GM23338 (cell line): ENCODE data around the gene BAHCC1. TPM values are rescaled to one million over a fixed set of nuclear protein-coding genes. Genes with fewer than 3 reads are reported as not detected.
"Not testable (repeated sequence)": the region's sequence is repeated elsewhere in the genome, so short reads cannot be mapped to it uniquely, and the experiment has no call there.

ENCODE experiments used
- ATAC-seq: fragments of 200-7000 bp; cut with Tn5 transposase; 3 replicates; pipeline ENCODE4 v1.9.1; 2020
- DNase-seq: peaks from one replicate; pipeline ENCODE4 v3.0.0-alpha.2; 2015; ENCODE audit warnings: low spot score
- H2AFZ ChIP-seq: fragments of 200-600 bp; sonication (generic); 2 replicates; pipeline ENCODE4 v1.8.0; 2016; ENCODE audit warnings: antibody characterized with exemption, mild to moderate bottlenecking, moderate library complexity
- H3F3A ChIP-seq: fragments of 200-600 bp; sonication (generic); replicated peaks from 2 replicates; pipeline ENCODE4 v1.8.0; 2017; ENCODE audit warnings: antibody characterized with exemption, mixed run types, low read depth
- H3K27ac ChIP-seq: fragments of 200-600 bp; sonication (generic); 2 replicates; pipeline ENCODE4 v1.6.1; 2016; ENCODE audit warnings: low read depth
- H3K27me3 ChIP-seq: fragments of 200-600 bp; sonication (generic); 2 replicates; pipeline ENCODE4 v1.8.0; 2016; ENCODE audit warnings: mild to moderate bottlenecking, mixed run types, moderate library complexity; ENCODE audit not compliant: insufficient read depth
- H3K36me3 ChIP-seq: fragments of 200-600 bp; sonication (generic); 2 replicates; pipeline ENCODE4 v1.8.0; 2016; ENCODE audit warnings: mild to moderate bottlenecking; ENCODE audit not compliant: insufficient read depth
- H3K4me1 ChIP-seq: fragments of 200-600 bp; sonication (generic); 2 replicates; pipeline ENCODE4 v1.8.0; 2016; ENCODE audit warnings: mild to moderate bottlenecking, moderate library complexity; ENCODE audit not compliant: insufficient read depth
- H3K4me2 ChIP-seq: fragments of 200-600 bp; sonication (generic); 2 replicates; pipeline ENCODE4 v1.7.1; 2017; ENCODE audit warnings: mixed run types
- H3K4me3 ChIP-seq: fragments of 200-600 bp; sonication (generic); 2 replicates; pipeline ENCODE4 v1.6.1; 2016; ENCODE audit warnings: mixed run types
- H3K79me2 ChIP-seq: fragments of 200-600 bp; sonication (generic); replicated peaks from 2 replicates; pipeline ENCODE4 v1.8.0; 2017; ENCODE audit warnings: mild to moderate bottlenecking; ENCODE audit not compliant: insufficient read depth
- H3K9me2 ChIP-seq: fragments of 200-600 bp; sonication (generic); 2 replicates; pipeline ENCODE4 v1.8.0; 2017; ENCODE audit not compliant: insufficient read depth
- H4K20me1 ChIP-seq: fragments of 200-600 bp; sonication (generic); replicated peaks from 2 replicates; pipeline ENCODE4 v1.8.0; 2017; ENCODE audit warnings: mild to moderate bottlenecking; ENCODE audit not compliant: insufficient read depth
- H3K27ac Mint-ChIP-seq: 2 replicates; pipeline ENCODE4 v1.8.0; 2020; ENCODE audit warnings: inconsistent platforms, mild to moderate bottlenecking, moderate library complexity, mixed read lengths
- H3K27me3 Mint-ChIP-seq: 3 replicates; pipeline ENCODE4 v1.8.0; 2022; ENCODE audit warnings: low read depth, mild to moderate bottlenecking, moderate library complexity, mixed read lengths, inconsistent platforms; ENCODE audit not compliant: insufficient read depth, poor library complexity
- H3K36me3 Mint-ChIP-seq: 3 replicates; pipeline ENCODE4 v1.8.0; 2021; ENCODE audit warnings: low read depth, mild to moderate bottlenecking, inconsistent platforms, moderate library complexity, mixed read lengths
- H3K4me1 Mint-ChIP-seq: 3 replicates; pipeline ENCODE4 v1.8.0; 2020; ENCODE audit warnings: mild to moderate bottlenecking, inconsistent platforms, mixed read lengths
- H3K4me3 Mint-ChIP-seq: 3 replicates; pipeline ENCODE4 v1.8.0; 2021; ENCODE audit warnings: moderate library complexity, mild to moderate bottlenecking, inconsistent platforms, mixed read lengths
- H3K9me3 Mint-ChIP-seq: 3 replicates; pipeline ENCODE4 v1.8.0; 2020; ENCODE audit warnings: moderate library complexity, mild to moderate bottlenecking, inconsistent platforms, mixed read lengths
- EZH2 ChIP-seq: fragments of 200-600 bp; sonication (generic); IDR thresholded peaks from one replicate; pipeline ENCODE4 v1.8.0; 2017; ENCODE audit warnings: antibody characterized with exemption, mild to moderate bottlenecking, low read depth; ENCODE audit not compliant: unreplicated experiment
- EZH2phosphoT487 ChIP-seq: fragments of 200-600 bp; sonication (generic); IDR thresholded peaks from one replicate; pipeline ENCODE4 v1.8.1; 2018; ENCODE audit warnings: antibody characterized with exemption; ENCODE audit not compliant: unreplicated experiment
- JUNB ChIP-seq: IDR thresholded peaks from one replicate; pipeline ENCODE4 v1.6.1; 2016; ENCODE audit warnings: antibody characterized with exemption; ENCODE audit not compliant: unreplicated experiment
- NANOG ChIP-seq: IDR thresholded peaks from 2 replicates; pipeline ENCODE4 v1.6.1; 2016; ENCODE audit warnings: antibody characterized with exemption, borderline replicate concordance
- STAT1 ChIP-seq: IDR thresholded peaks from one replicate; pipeline ENCODE4 v1.6.1; 2016; ENCODE audit warnings: antibody characterized with exemption; ENCODE audit not compliant: unreplicated experiment
- polyA plus RNA-seq: library from polyadenylated mRNA; unstranded; fragments of >200 nt; fragmentation: Nextera tagmentation; extraction: Ambion mirVana; gene quantifications from 2 replicates; pipeline ENCODE4 v1.2.1, GENCODE V29; 2016
- total RNA-seq: library from RNA; depleted of rRNA; stranded (reverse); fragments of >200 nt; shearing (Covaris generic); gene quantifications from 2 replicates; pipeline ENCODE4 v1.2.3, GENCODE V29; 2014
- TF ChIP-seq, protein P1 (sequence below): IDR thresholded peaks from one replicate; pipeline ENCODE4 v1.6.1; 2018; ENCODE audit warnings: antibody characterized with exemption; ENCODE audit not compliant: unreplicated experiment

Gene BAHCC1
- total and polyA plus RNA-seq, 2 experiments from 2014 or later: 0.24 to 1.1 TPM

DNA sequence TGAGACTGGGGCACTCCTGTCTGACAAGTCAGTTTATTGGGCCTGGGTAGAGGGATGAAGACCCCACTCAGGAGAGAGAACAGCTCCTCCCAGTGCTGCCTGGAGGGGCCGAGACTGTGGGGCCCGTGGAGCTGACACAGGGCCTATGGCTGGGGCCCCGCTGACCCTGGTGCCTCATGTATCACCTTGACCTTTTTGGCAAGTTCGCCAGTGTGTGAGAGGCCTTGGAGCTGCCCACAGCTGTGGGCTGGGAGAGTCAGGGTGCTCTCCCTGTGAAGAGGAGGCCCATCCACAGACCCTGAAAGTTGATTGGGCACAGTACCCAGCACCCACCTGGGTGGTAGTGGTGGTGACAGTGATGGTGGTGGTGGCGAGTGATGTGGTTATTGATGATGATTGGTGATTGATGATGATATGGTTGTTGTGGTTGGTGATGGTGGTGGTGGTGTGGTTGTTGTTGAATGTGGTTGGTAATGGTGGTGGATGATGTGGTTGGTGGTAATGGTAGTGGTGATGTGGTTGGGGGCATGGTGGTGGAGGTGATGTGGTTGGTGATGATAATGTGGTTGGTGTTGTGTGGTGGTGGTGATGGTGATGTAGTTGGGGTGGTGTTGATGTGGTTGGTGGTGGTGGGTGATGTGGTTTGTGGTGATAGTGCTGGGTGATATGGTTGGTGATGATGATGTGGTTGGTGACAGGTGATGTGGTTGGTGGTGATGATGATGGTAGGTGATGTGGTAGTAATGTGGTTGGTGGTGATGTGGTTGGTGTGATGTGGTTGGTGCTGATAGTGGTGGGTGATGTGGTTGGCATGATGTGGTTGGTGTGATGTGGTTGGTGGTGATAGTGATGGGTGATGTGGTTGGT, 29.1 kb downstream of the BAHCC1 start:
- Histone ChIP-seq H3K79me2 (no peaks in the 10 kb centered on the region), H4K20me1 (no peaks in the 10 kb centered on the region), H2AFZ (no peak overlapping the region), H3K9me2 (no peaks in the 10 kb centered on the region), H3K4me2 (no peak overlapping the region), H3K27ac (no peak overlapping the region), H3K4me1 (no peaks in the 10 kb centered on the region), H3K36me3 (no peaks in the 10 kb centered on the region), H3K27me3 (no peaks in the 10 kb centered on the region), H3K4me3 (no peak overlapping the region), H3F3A (no peaks in the 10 kb centered on the region)
- no peaks in the 10 kb centered on the region for H3K36me3 Mint-ChIP-seq
- no peak for DNase-seq
- no peak overlapping the region for H3K4me3 Mint-ChIP-seq
- no peak for ATAC-seq
- peaks cover 5% of the 10 kb centered on the region for H3K27me3 Mint-ChIP-seq
- TF ChIP-seq NANOG: no peak
- no peak for TF ChIP-seq EZH2
- TF ChIP-seq, protein P1, sequence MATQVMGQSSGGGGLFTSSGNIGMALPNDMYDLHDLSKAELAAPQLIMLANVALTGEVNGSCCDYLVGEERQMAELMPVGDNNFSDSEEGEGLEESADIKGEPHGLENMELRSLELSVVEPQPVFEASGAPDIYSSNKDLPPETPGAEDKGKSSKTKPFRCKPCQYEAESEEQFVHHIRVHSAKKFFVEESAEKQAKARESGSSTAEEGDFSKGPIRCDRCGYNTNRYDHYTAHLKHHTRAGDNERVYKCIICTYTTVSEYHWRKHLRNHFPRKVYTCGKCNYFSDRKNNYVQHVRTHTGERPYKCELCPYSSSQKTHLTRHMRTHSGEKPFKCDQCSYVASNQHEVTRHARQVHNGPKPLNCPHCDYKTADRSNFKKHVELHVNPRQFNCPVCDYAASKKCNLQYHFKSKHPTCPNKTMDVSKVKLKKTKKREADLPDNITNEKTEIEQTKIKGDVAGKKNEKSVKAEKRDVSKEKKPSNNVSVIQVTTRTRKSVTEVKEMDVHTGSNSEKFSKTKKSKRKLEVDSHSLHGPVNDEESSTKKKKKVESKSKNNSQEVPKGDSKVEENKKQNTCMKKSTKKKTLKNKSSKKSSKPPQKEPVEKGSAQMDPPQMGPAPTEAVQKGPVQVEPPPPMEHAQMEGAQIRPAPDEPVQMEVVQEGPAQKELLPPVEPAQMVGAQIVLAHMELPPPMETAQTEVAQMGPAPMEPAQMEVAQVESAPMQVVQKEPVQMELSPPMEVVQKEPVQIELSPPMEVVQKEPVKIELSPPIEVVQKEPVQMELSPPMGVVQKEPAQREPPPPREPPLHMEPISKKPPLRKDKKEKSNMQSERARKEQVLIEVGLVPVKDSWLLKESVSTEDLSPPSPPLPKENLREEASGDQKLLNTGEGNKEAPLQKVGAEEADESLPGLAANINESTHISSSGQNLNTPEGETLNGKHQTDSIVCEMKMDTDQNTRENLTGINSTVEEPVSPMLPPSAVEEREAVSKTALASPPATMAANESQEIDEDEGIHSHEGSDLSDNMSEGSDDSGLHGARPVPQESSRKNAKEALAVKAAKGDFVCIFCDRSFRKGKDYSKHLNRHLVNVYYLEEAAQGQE: no peak
- no peak for TF ChIP-seq EZH2phosphoT487
- no peak for TF ChIP-seq STAT1
- no peak for TF ChIP-seq JUNB
- no peaks in the 10 kb centered on the region for H3K4me1 Mint-ChIP-seq
- no peak overlapping the region for H3K27ac Mint-ChIP-seq
- H3K9me3 Mint-ChIP-seq: no peaks in the 10 kb centered on the region

DNA sequence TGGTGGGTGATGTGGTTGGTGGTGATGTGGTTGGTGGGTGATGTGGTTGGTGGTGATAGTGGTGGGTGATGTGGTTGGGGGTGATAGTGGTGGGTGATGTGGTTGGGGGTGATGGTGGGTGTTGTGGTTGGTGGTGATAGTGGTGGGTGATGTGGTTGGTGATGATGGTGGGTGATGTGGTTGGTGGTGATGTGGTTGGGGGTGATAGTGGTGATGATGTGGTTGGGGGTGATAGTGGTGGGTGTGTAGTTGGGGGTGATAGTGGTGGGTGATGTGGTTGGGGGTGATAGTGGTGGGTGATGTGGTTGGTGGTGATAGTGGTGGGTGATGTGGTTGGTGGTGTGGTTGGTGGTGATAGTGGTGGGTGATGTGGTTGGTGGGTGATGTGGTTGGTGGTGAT, 29.8 kb downstream of the BAHCC1 start:
- H3K4me1 Mint-ChIP-seq, H3K79me2 ChIP-seq, H3K9me2 ChIP-seq, H3K27ac ChIP-seq, H3F3A ChIP-seq, H3K27me3 Mint-ChIP-seq, H3K4me1 ChIP-seq, H3K36me3 Mint-ChIP-seq, H3K36me3 ChIP-seq, H3K27ac Mint-ChIP-seq, H3K4me3 ChIP-seq, H3K4me2 ChIP-seq, H2AFZ ChIP-seq, H3K27me3 ChIP-seq, DNase-seq, H3K4me3 Mint-ChIP-seq, ATAC-seq, H3K9me3 Mint-ChIP-seq, H4K20me1 ChIP-seq: not testable (repeated sequence)

DNA sequence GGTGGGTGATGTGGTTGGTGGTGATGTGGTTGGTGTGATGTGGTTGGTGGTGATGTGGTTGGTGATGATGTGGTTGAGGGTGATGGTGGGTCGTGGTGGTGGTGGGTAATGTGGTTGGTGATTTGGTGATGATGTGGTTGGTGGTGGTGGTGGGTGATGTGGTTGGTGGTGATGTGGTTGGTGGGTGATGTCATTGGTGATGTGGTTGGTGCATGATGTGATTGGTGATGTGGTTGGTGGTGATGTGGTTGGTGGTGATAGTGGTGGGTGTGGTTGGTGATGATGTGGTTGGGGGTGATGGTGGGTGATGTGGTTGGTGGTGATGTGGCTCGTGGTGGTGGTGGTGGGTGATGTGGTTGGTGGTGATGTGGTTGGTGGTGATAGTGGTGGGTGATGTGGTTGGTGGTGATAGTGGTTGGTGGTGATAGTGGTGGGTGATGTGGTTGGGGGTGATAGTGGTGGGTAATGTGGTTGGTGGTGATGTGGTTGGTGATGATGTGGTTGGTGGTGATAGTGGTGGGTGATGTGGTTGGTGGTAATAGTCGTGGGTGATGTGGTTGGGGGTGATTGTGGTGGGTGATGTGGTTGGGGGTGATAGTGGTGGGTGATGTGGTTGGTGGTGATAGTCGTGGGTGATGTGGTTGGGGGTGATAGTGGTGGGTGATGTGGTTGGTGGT, 30.6 kb downstream of the BAHCC1 start:
- H3K79me2 ChIP-seq, H3K4me1 ChIP-seq, H3K4me3 ChIP-seq, H3K36me3 ChIP-seq, H3K4me2 ChIP-seq, H3K4me1 Mint-ChIP-seq, H3K4me3 Mint-ChIP-seq, H3K27ac ChIP-seq, H2AFZ ChIP-seq, H3K27me3 Mint-ChIP-seq, H4K20me1 ChIP-seq, ATAC-seq, H3F3A ChIP-seq, DNase-seq, H3K27ac Mint-ChIP-seq, H3K9me3 Mint-ChIP-seq, H3K36me3 Mint-ChIP-seq, H3K27me3 ChIP-seq, H3K9me2 ChIP-seq: not testable (repeated sequence)
